Brain microvascular endothelial cell (primary cell): ENCODE data around the gene C9orf43.

Source experiments
- DNase-seq: peaks from one replicate; pipeline ENCODE4 v3.0.0-alpha.2; 2020
- H3K27ac ChIP-seq: fragments of 250-450 bp; sonication (Bioruptor Pico); 2 replicates; pipeline ENCODE4 v1.5.1; 2020; ENCODE audit warnings: mild to moderate bottlenecking, moderate library complexity
- H3K27me3 ChIP-seq: fragments of 250-450 bp; sonication (Bioruptor Pico); replicated peaks from 2 replicates; pipeline ENCODE4 v1.5.1; 2020; ENCODE audit warnings: mild to moderate bottlenecking
- H3K36me3 ChIP-seq: fragments of 250-450 bp; sonication (Bioruptor Pico); replicated peaks from 2 replicates; pipeline ENCODE4 v1.5.1; 2020; ENCODE audit warnings: mild to moderate bottlenecking
- H3K4me3 ChIP-seq: 2 replicates; pipeline ENCODE4 v1.5.1; 2011; ENCODE audit warnings: low read depth, mild to moderate bottlenecking, control low read depth, low read length, moderate library complexity
- CTCF ChIP-seq: IDR thresholded peaks from 2 replicates; pipeline ENCODE4 v1.5.1; 2011; ENCODE audit warnings: low read depth, mild to moderate bottlenecking, moderate library complexity, low read length, control low read depth, inconsistent platforms; ENCODE audit errors: missing control alignments
- in situ Hi-C: cut with HindIII; loops from 2 replicates; pipeline ENCODE4 v1.10.0; 2017; ENCODE audit warnings: low sequenced_read_pairs, low pct_ligation_motif_present

Gene C9orf43

GRCh38 chr9:113390192-113390960 lies 20.2 kb upstream of the C9orf43 start:
- Histone ChIP-seq H3K36me3 (peaks cover 39% of the 10 kb centered on the region), H3K27ac (no peak overlapping the region), H3K4me3 (no peak overlapping the region), H3K27me3 (no peaks in the 10 kb centered on the region)
- in situ Hi-C loops = no loop called here
- TF ChIP-seq CTCF = no peak
- no peak for DNase-seq

GRCh38 chr9:113391917-113392316 lies 18.6 kb upstream of the C9orf43 start:
- Histone ChIP-seq H3K36me3 (peaks cover 39% of the 10 kb centered on the region), H3K27ac (no peak overlapping the region), H3K4me3 (no peak overlapping the region), H3K27me3 (no peaks in the 10 kb centered on the region)
- DNase-seq = no peak
- TF ChIP-seq CTCF = no peak
- in situ Hi-C loops = no loop called here

GRCh38 chr9:113393281-113393680 lies 17.3 kb upstream of the C9orf43 start:
- no peak for DNase-seq
- in situ Hi-C loops = no loop called here
- H3K4me3 ChIP-seq = no peak overlapping the region
- no peak overlapping the region for H3K27ac ChIP-seq
- H3K27me3 ChIP-seq = no peaks in the 10 kb centered on the region
- peaks cover 32% of the 10 kb centered on the region for H3K36me3 ChIP-seq
- no peak for TF ChIP-seq CTCF

- in situ Hi-C loops = no loop called here
- no peak overlapping the region for H3K27ac ChIP-seq
- H3K36me3 ChIP-seq = peaks cover 15% of the 10 kb centered on the region
- H3K27me3 ChIP-seq = no peaks in the 10 kb centered on the region
- no peak overlapping the region for H3K4me3 ChIP-seq
- TF ChIP-seq CTCF = no peak
- no peak for DNase-seq
These were observed 15.3 kb upstream of the C9orf43 start for GRCh38 chr9:113395000-113395861.

GRCh38 chr9:113397203-113397631 lies 13.3 kb upstream of the C9orf43 start:
- in situ Hi-C loops = no loop called here
- TF ChIP-seq CTCF = no peak
- no peaks in the 10 kb centered on the region for H3K27me3 ChIP-seq
- no peak overlapping the region for H3K4me3 ChIP-seq
- no peak overlapping the region for H3K27ac ChIP-seq
- DNase-seq = no peak
- no peaks in the 10 kb centered on the region for H3K36me3 ChIP-seq
